Duodenal mucosa (tissue), 2 donors: ENCODE measurements around the gene PRICKLE3.
"Not testable (repeated sequence)": the region's sequence is repeated elsewhere in the genome, so short reads cannot be mapped to it uniquely, and the experiment has no call there.

ENCODE experiments used
- H3K27ac ChIP-seq: one replicate; pipeline ENCODE4 v1.7.0; 2013; ENCODE audit warnings: low read depth, low read length
- H3K27me3 ChIP-seq, 2 donors: one replicate each; pipeline ENCODE4 v1.7.0; 2013; ENCODE audit warnings: low read length in 2 of 2, control low read depth in 1 of 2; ENCODE audit not compliant: insufficient read depth in 2 of 2, control insufficient read depth in 1 of 2
- H3K36me3 ChIP-seq, 2 donors: one replicate each; pipeline ENCODE4 v1.7.0; 2013; ENCODE audit warnings: low read length in 2 of 2, control low read depth in 1 of 2; ENCODE audit not compliant: insufficient read depth in 2 of 2, control insufficient read depth in 1 of 2
- H3K4me1 ChIP-seq, 2 donors: one replicate each; pipeline ENCODE4 v1.7.0; 2013; ENCODE audit warnings: low read length in 2 of 2, control low read depth in 1 of 2; ENCODE audit not compliant: insufficient read depth in 2 of 2, control insufficient read depth in 1 of 2
- H3K4me3 ChIP-seq, 2 donors: one replicate each; pipeline ENCODE4 v1.7.0; 2013; ENCODE audit warnings: low read length in 2 of 2, low read depth in 1 of 2
- H3K9ac ChIP-seq, 2 donors: one replicate each; pipeline ENCODE4 v1.7.0; 2013; ENCODE audit warnings: low read length in 2 of 2, low read depth in 1 of 2
- H3K9me3 ChIP-seq, 2 donors: one replicate each; pipeline ENCODE4 v1.7.0; 2013; ENCODE audit warnings: low read length in 2 of 2, control low read depth in 1 of 2; ENCODE audit not compliant: control insufficient read depth in 1 of 2

The PRICKLE3 gene

DNA sequence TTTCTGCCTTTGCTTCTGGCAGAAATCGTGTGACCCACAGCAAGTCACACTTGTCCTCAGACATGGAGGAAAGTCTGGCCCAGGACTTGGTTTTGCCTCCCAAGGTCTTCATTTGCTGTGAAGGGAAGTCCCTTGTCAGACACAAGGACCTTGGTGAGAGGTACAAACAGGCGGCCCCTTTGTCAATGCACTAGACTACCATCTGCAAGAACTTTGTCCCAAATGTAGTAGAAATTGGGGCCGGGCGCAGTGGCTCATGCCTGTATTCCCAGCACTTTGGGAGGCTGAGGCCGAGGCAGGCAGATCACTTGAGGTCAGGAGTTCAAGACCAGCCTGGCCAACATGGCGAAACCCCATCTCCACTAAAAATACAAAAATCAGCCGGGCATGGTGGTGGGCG lies 12.6 kb downstream of the PRICKLE3 start:
- Histone ChIP-seq H3K4me1 (peaks cover 12 to 26% of the 10 kb centered on the region in 2 donors), H3K4me3 (peak overlapping the region; percentile 68 to 81), H3K9ac (peak overlapping the region; percentile 44 to 70), H3K36me3 (peaks cover 5 to 27% of the 10 kb centered on the region in 2 donors)
- not testable (repeated sequence) for H3K9me3 ChIP-seq, H3K27ac ChIP-seq, H3K27me3 ChIP-seq

DNA sequence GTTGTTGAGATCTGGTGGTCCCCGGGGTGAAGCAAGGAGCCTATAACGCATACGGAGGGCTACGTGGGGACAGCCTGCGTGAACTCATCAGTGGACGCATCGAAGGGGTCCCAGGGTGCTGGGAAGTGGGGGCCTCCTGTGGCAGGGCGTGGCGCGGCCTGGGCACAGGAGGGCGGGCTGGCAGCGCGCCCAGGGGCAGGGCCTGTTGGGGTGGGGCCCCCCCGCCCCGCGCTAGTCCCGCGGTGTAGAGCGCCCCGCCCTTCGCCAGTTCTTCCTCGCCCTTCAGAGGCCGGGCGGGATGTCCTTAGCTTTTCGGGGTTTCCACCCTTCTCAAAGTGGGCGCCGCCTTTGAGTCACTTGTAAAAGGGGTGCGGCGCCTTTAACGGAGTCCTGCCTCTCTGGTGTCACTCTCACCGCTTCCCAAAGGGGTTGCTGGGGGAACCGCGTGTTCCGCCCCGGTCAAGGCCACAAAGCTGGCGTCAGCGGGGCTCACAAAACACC lies 13.8 kb downstream of the PRICKLE3 start:
- no peaks in the 10 kb centered on the region for H3K9me3 ChIP-seq
- H3K4me3 ChIP-seq, result peak overlapping the region; percentile 68 to 81
- peak overlapping the region; percentile 70 to 86 for H3K9ac ChIP-seq
- peaks cover 5 to 17% of the 10 kb centered on the region in 2 donors for H3K36me3 ChIP-seq
- H3K4me1 ChIP-seq, result peaks cover 19 to 27% of the 10 kb centered on the region in 2 donors
- H3K27ac ChIP-seq, result peak overlapping the region; percentile 81
- H3K27me3 ChIP-seq, result no peaks in the 10 kb centered on the region

DNA sequence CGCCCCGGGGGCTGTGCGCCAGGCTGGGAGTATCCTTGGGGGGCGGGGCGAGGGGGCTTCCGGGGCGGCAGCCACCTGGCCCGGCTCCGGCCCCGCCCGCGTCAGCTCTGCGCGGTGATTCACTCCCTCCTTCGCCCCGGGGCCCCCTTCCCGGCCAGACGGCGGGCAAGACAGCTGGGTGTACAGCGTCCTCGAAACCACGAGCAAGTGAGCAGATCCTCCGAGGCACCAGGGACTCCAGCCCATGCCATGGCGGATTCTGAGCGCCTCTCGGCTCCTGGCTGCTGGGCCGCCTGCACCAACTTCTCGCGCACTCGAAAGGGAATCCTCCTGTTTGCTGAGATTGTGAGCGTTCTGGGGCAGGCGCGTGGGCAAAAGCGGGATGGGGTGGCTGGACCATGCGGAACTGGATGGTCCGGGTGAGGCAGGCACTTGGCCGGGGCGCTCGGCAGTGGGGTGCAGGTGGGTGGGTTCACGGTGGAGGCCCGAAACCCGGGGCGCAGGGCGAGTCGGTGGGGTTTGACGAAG lies 14.4 kb downstream of the PRICKLE3 start, which contains the start of gene PLP2:
PLP2 (plus strand) TSS at position 147 of the 528 bp plus-strand sequence; CDS start at position 250, 103 bp downstream.
- H3K9ac ChIP-seq, result peak within 1 kb of the TSS; percentile 70 to 86

DNA sequence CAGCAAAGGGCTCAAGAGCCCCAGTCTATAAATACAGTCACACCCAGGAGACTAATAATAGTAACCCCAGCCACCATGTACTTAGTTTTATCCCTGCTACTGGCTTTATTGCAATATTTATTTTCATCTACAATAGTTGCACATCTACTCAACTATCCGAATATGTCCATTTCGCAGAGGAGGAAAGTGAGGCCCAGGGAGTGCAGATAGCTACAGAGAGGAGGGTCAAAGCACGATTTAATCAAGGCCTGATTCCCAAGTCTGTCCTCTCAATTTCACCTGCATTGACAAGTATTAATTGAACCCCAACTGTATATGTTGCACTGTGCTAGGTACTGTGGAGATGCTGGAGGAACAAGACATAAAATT lies 18.4 kb downstream of the PRICKLE3 start:
- peak overlapping the region; percentile 71 to 80 for H3K9ac ChIP-seq
- peak overlapping the region; percentile 94 for H3K27ac ChIP-seq
- peak overlapping the region; percentile 63 to 66 for H3K4me3 ChIP-seq
- H3K9me3 ChIP-seq, result no peaks in the 10 kb centered on the region
- H3K36me3 ChIP-seq, result no peaks in the 10 kb centered on the region
- peaks cover 10 to 24% of the 10 kb centered on the region in 2 donors for H3K4me1 ChIP-seq
- no peaks in the 10 kb centered on the region for H3K27me3 ChIP-seq

More for the DNA sequence above, 14.4 kb downstream of the PRICKLE3 start, which contains the start of gene PLP2:
- Histone ChIP-seq H3K27me3 (no peaks in the 10 kb centered on the region), H3K27ac (peak within 1 kb of the TSS; percentile 81), H3K36me3 (peaks cover 5 to 17% of the 10 kb centered on the region in 2 donors), H3K4me3 (peak within 1 kb of the TSS; percentile 68 to 81), H3K9me3 (no peaks in the 10 kb centered on the region), H3K4me1 (peaks cover 19 to 26% of the 10 kb centered on the region in 2 donors)

DNA sequence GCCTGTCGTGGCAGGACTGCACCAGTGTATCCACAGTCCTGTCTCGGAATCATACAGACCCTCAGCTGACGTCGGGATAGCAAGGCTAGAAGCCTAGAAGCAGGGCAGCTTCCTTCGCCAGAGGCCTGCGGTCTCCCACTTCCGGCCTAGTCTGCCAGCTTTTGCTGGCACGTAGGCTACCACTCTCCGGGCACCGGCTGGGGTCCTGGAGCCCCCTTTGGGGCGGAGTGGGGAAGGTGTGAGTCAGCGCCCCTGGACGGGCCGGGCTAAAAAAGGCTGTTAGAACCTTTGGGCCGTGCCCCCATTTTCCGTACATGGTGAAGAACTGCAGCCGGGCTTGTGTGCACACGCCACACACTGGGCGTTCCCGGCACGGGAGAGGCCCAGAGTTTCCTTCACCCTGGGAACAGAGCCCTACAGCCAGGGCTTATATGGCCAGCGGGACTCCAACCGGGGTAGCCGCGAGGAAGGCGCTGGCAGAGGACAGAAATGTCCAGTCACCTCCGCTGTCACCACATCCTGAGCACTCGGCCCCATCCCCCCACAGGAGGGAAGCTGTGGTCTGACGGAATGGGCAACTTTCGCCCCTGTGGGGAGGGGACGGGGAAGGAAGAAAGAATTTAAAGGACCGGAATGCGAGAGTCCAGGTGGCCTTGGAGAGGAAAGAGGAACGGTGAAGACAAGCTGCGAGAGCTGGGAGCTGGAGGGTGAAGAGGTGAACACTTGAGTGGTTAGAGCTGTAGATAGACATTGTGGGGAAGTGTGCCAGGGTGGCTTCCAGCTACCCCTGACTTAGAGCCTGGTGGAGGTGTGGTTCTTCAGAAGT lies 19.0 kb downstream of the PRICKLE3 start:
- Histone ChIP-seq H3K4me1 (peaks cover 10 to 22% of the 10 kb centered on the region in 2 donors), H3K9ac (peak overlapping the region; percentile 71 to 80), H3K9me3 (no peaks in the 10 kb centered on the region), H3K4me3 (peak overlapping the region; percentile 63 to 66), H3K36me3 (no peaks in the 10 kb centered on the region), H3K27me3 (no peaks in the 10 kb centered on the region), H3K27ac (peak overlapping the region; percentile 94)

DNA sequence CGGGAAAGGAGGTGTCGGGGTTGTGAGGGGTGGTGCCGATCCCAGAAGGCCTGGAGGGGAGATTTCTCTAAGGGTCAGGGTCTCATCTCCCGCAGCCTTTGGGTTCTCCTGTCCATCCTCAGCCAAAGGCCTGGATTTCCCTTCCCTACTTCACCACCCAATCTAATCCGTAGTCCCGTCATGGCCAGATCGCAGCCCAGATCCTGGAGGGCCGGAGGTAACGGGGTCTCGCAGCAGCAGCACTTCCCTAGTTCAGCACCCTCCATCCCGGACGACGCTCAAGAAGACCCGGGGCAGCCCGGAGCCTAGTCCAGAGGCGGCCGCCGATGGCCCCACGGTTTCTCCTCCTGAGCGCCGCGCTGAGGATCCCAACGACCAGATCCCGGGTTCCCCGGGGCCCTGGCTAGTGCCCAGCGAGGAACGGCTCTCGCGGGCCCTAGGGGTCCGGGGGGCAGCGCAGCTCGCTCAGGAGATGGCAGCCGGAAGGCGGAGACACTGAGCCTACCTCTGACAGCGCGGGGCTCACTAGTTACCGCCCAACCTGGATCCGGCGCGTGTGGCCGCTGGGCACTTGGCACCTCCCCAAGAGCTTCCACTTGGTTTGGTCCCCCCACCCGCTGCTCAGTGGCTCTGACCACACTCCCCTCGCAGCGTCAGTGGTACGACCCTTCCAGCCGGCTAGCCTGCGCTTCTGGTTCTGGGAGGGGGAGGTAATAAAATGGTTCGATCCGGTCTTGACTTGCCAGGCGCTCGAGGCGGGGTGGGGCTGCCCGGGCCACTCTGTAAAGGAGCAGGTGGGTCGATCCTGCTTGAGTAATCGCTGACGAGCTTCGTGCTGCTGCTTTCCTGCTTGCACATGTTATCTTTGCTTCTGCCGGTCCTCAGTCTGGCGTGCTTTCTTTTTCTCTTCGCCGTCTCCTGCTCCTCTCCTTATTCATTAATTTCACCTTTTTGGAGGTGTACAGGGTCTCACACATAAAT lies 20.0 kb downstream of the PRICKLE3 start:
- Histone ChIP-seq H3K36me3 (no peaks in the 10 kb centered on the region), H3K9ac (peak overlapping the region; percentile 71 to 80), H3K4me3 (peak overlapping the region; percentile 63 to 66)

DNA sequence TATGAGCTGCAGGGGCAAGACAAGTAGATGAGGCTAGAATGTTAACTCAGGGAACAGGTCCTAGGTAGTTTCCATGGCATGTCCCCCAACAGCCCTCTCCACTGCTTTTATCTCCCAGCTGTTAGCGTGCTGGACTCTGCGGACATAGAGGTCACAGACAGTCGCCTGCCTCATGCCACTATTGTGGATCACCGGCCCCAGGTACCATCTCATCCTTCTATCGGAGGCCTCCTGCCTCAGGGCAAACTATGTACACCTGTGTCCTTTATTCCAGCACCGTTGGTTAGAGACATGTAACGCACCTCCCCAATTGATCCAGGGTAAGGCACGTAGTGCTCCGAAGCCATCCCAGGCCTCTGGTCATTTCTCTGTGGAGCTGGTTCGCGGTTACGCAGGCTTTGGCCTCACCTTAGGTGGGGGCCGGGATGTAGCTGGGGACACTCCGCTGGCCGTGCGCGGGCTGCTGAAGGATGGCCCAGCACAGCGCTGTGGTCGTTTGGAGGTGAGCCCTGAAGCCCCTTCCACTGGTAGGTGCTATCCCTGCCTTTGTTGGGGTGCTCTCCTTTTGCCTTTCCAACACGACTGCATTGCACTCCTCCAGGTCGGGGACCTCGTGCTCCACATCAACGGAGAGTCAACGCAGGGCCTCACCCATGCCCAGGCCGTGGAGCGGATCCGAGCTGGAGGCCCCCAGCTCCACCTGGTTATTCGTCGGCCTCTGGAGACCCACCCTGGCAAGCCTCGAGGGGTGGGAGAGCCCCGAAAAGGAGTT lies 21.4 kb downstream of the PRICKLE3 start:
- no peaks in the 10 kb centered on the region for H3K9me3 ChIP-seq
- H3K4me1 ChIP-seq, result peaks cover 10 to 22% of the 10 kb centered on the region in 2 donors
- H3K27ac ChIP-seq, result peak overlapping the region; percentile 20
- no peak overlapping the region for H3K4me3 ChIP-seq
- H3K27me3 ChIP-seq, result no peaks in the 10 kb centered on the region
- no peaks in the 10 kb centered on the region for H3K36me3 ChIP-seq
- H3K9ac ChIP-seq, result peak overlapping the region in 1 of 2 donors; percentile 66

More for the DNA sequence above, 20.0 kb downstream of the PRICKLE3 start:
- H3K27me3 ChIP-seq, result no peaks in the 10 kb centered on the region
- no peaks in the 10 kb centered on the region for H3K9me3 ChIP-seq
- peaks cover 10 to 22% of the 10 kb centered on the region in 2 donors for H3K4me1 ChIP-seq
- H3K27ac ChIP-seq, result peak overlapping the region; percentile 94

DNA sequence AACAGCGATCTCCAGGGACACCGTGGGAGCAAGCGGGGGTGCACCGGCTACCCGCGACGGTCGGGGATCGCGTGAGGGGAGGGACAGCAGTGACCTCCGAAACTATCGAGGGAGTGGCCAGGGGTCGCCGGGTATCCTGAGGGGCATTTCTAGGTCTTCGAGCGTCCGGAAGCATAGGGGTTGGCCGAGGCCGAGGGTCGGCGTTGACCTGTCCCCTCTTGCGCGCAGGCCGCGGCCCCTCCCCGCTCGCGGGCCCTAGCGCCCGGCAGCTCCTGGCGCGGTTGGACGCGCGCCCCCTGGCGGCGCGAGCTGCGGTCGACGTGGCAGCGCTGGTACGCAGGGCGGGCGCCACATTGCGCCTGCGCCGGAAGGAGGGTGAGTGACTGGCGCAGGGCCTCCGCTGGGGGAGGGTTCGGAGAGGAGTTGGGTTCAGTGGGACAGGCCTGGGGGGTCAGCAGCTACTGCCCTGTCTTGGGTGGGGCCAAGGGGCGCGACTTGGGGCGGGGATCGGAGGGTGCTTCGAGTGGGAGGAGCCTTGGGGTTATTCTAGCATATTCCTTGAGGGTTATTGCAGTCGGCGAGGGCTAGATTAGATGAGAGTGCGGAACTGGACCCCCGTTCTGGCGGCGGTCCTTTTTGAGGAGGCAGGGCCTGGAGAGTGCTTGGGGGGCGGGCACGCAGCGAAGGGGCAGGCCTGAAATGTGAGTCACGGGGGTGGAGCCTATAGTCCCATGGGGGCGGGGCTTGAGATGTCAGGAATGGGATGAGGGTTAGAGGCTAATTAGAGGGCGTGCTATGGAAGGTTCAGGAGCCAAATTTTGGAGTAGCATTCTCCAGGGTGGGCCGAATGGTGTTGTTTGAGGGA lies 22.4 kb downstream of the PRICKLE3 start:
- H3K9ac ChIP-seq, result peak overlapping the region; percentile 66 to 77
- H3K9me3 ChIP-seq, result no peaks in the 10 kb centered on the region

More for the DNA sequence above, 22.4 kb downstream of the PRICKLE3 start:
- no peaks in the 10 kb centered on the region for H3K27me3 ChIP-seq
- H3K27ac ChIP-seq, result peak overlapping the region; percentile 92
- H3K4me3 ChIP-seq, result peak overlapping the region; percentile 22 to 61
- peaks cover 10 to 22% of the 10 kb centered on the region in 2 donors for H3K4me1 ChIP-seq
- no peaks in the 10 kb centered on the region for H3K36me3 ChIP-seq
